OCI-LY7 (cell line): ENCODE results near the gene ABHD12. TPM values are rescaled to one million over a fixed set of nuclear protein-coding genes. Genes with fewer than 3 reads are reported as not detected.
A peak's percentile ranks its signal among the peaks of the same experiment; 100 is the strongest.

Experiments used
- BruUV-seq: library from RNA; stranded (reverse); fragments of 400-500 nt; replicated peaks from 2 replicates; lab custom pipeline; 2021; lab: Mats Ljungman, UMichigan
- CTCF ChIA-PET: fragments of 300-600 bp; sonication (Branson Sonifier 250); formaldehyde crosslinking; loops from one replicate; lab custom pipeline; 2022; ENCODE audit warnings: antibody characterized with exemption; ENCODE audit not compliant: unreplicated experiment; lab: Charles Lee
- POLR2A ChIA-PET: fragments of 300-600 bp; sonication (Branson Sonifier 250); formaldehyde crosslinking; loops from one replicate; lab custom pipeline; 2022; ENCODE audit warnings: antibody characterized with exemption; lab: Charles Lee
- DNase-seq: peaks from one replicate; pipeline ENCODE4 v3.0.0-alpha.2; 2015; ENCODE audit warnings: low spot score
- H2AFZ ChIP-seq: fragments of 200-600 bp; sonication (generic), shearing (Covaris generic); 2 replicates; pipeline ENCODE4 v1.6.1; 2014; ENCODE audit warnings: mild to moderate bottlenecking, antibody characterized with exemption, low read length, moderate library complexity
- H3K27ac ChIP-seq: fragments of 200-600 bp; sonication (generic); 2 replicates; pipeline ENCODE4 v1.5.1; 2014; ENCODE audit warnings: mixed run types, low read depth, mild to moderate bottlenecking, moderate library complexity, low read length, inconsistent platforms; ENCODE audit not compliant: poor library complexity, severe bottlenecking
- H3K36me3 ChIP-seq: fragments of 200-600 bp; sonication (generic); 2 replicates; pipeline ENCODE4 v1.6.1; 2014; ENCODE audit warnings: mild to moderate bottlenecking, antibody characterized with exemption, low read length, moderate library complexity, mixed read lengths; ENCODE audit not compliant: insufficient read depth
- H3K4me1 ChIP-seq: fragments of 200-600 bp; sonication (generic); 2 replicates; pipeline ENCODE4 v1.5.1; 2014; ENCODE audit warnings: mild to moderate bottlenecking, low read length; ENCODE audit not compliant: insufficient read depth, poor library complexity, severe bottlenecking
- H3K4me2 ChIP-seq: fragments of 200-600 bp; sonication (generic); 2 replicates; pipeline ENCODE4 v1.6.1; 2014; ENCODE audit warnings: mild to moderate bottlenecking, low read length
- H3K4me3 ChIP-seq: fragments of 200-600 bp; sonication (generic); 2 replicates; pipeline ENCODE4 v1.5.1; 2014; ENCODE audit warnings: mild to moderate bottlenecking, low read depth, low read length; ENCODE audit not compliant: poor library complexity, severe bottlenecking
- H3K79me2 ChIP-seq: fragments of 200-600 bp; sonication (generic); 2 replicates; pipeline ENCODE4 v1.6.1; 2016; ENCODE audit warnings: low read depth, mild to moderate bottlenecking, low read length, moderate library complexity, mixed read lengths; ENCODE audit not compliant: insufficient read depth
- H3K9me2 ChIP-seq: fragments of 200-600 bp; sonication (generic); 2 replicates; pipeline ENCODE4 v1.6.1; 2016; ENCODE audit warnings: mild to moderate bottlenecking, low read length, mixed read lengths; ENCODE audit not compliant: insufficient read depth
- H3K9me3 ChIP-seq: fragments of 200-600 bp; sonication (generic); 2 replicates; pipeline ENCODE4 v1.6.1; 2014; ENCODE audit warnings: mild to moderate bottlenecking, mixed run types, low read length, mixed read lengths
- H4K20me1 ChIP-seq: fragments of 200-600 bp; sonication (generic); 2 replicates; pipeline ENCODE4 v1.6.1; 2014; ENCODE audit warnings: mild to moderate bottlenecking, antibody characterized with exemption, low read length, moderate library complexity, mixed read lengths; ENCODE audit not compliant: insufficient read depth
- EZH2phosphoT487 ChIP-seq: fragments of 200-600 bp; sonication (generic); IDR thresholded peaks from 2 replicates; pipeline ENCODE4 v1.6.1; 2018; ENCODE audit warnings: low read depth, borderline replicate concordance, mild to moderate bottlenecking, mixed run types, antibody characterized with exemption, low read length, moderate library complexity, mixed read lengths
- intact Hi-C: fragments of 100-400 bp; cut with micrococcal nuclease; formaldehyde crosslinking; loops from one replicate; pipeline ENCODE4 v1.10.0; 2022; ENCODE audit not compliant: unreplicated experiment
- total RNA-seq, 2 experiments: library from RNA; depleted of rRNA in 1 of 2; stranded (reverse); fragments of >200 nt in 1 of 2; shearing (Covaris generic) in 1 of 2; gene quantifications; 2 replicates each; pipeline ENCODE4 v1.2.3, GENCODE V29; 2014 to 2022
- TF ChIP-seq, protein P1 (sequence below): fragments of 200-600 bp; sonication (generic); conservative IDR thresholded peaks from 2 replicates; pipeline ENCODE4 v1.5.1; 2014; ENCODE audit warnings: mild to moderate bottlenecking, antibody characterized with exemption, low read length, moderate library complexity, mixed read lengths

ABHD12 gene
- total RNA-seq, 2 experiments from 2014 or later = 10.6 to 12.9 TPM

DNA sequence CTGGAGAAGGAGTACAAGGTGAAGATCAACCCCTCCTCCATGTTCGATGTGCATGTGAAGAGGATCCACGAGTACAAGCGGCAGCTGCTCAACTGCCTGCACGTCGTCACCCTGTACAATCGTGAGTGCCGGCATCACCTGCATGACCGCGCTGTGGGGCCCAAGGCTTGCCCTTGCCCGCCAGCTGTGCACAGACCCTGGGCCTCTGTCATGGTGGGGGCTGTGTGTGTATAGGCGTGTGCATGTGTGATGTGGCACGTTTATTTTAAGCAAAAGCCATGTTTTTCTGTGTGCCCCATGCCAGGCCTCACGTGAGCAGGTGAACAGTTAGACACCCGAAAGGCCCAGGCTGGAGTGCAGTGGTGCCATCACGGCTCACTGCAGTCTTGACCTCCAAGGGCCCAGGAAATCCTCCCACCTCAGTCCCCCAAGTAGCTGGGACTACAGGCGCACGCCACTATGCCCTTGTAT, 106.5 kb downstream of the ABHD12 start:
- no peaks in the 10 kb centered on the region for H3K9me2 ChIP-seq
- no peaks in the 10 kb centered on the region for H3K9me3 ChIP-seq
- no TSS peak for BruUV-seq
- no peak overlapping the region for H3K4me3 ChIP-seq
- no peaks in the 10 kb centered on the region; the same call in 1 of the 2 replicates for H3K36me3 ChIP-seq
- CTCF ChIA-PET = no interaction called here
- no peak for DNase-seq
- intact Hi-C loops = loop anchor here (5.0 kb wide), 2 partner anchors 87 to 123 kb away; partner anchors contain the start of genes ENTPD6 and GINS1
- TF ChIP-seq, protein P1, sequence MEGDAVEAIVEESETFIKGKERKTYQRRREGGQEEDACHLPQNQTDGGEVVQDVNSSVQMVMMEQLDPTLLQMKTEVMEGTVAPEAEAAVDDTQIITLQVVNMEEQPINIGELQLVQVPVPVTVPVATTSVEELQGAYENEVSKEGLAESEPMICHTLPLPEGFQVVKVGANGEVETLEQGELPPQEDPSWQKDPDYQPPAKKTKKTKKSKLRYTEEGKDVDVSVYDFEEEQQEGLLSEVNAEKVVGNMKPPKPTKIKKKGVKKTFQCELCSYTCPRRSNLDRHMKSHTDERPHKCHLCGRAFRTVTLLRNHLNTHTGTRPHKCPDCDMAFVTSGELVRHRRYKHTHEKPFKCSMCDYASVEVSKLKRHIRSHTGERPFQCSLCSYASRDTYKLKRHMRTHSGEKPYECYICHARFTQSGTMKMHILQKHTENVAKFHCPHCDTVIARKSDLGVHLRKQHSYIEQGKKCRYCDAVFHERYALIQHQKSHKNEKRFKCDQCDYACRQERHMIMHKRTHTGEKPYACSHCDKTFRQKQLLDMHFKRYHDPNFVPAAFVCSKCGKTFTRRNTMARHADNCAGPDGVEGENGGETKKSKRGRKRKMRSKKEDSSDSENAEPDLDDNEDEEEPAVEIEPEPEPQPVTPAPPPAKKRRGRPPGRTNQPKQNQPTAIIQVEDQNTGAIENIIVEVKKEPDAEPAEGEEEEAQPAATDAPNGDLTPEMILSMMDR = no peak
- no peak for TF ChIP-seq EZH2phosphoT487
- H3K79me2 ChIP-seq = no peaks in the 10 kb centered on the region
- H3K4me2 ChIP-seq = no peak overlapping the region
- POLR2A ChIA-PET = no interaction called here
- H2AFZ ChIP-seq = no peak overlapping the region
- peaks cover 35% of the 10 kb centered on the region for H3K4me1 ChIP-seq
- H3K27ac ChIP-seq = no peak overlapping the region
- H4K20me1 ChIP-seq = peaks cover 31% of the 10 kb centered on the region

DNA sequence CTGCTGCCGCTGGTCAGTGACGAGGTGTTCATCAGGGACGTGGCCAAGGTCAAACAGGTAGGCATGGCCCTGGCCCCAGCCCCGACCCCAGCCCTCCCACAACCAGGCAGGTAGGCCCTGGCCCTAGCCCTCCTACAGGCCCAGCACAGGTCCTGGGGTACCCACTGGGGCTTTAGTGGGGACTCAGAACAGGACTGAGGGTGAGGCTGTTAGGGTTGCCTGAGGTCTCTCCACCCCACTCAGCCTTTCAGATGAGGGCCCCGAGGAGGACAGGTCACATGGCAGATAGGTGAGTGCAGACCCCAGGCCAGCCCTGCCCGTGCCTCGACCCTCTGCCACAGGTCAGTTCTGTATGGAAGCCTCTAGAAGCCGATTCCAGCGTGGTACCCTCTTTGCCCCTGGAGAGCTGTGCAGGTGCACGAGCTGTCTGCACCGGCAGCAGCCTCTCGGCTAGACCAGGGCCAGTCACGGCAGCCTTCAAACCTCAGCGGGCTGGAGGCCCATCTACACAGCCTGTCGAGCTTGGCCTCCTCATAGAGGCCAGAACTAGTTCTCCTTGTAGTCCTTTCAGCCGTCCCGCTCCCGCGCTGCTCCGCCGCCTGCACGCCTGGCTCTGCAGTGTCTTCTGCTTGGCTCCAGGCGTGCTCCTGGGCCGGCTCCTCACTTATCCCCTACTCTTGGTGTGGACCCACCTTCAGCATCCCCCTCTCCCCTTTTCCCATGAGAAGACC, 107.2 kb downstream of the ABHD12 start:
- no peaks in the 10 kb centered on the region for H3K9me2 ChIP-seq
- no peak overlapping the region for H3K27ac ChIP-seq
- POLR2A ChIA-PET = no interaction called here
- H3K36me3 ChIP-seq = no peaks in the 10 kb centered on the region; the same call in 1 of the 2 replicates
- no peaks in the 10 kb centered on the region for H3K9me3 ChIP-seq
- H3K4me2 ChIP-seq = no peak overlapping the region
- no peak for TF ChIP-seq EZH2phosphoT487
- TF ChIP-seq, protein P1 = no peak
- BruUV-seq = no TSS peak
- H2AFZ ChIP-seq = no peak overlapping the region
- H3K4me1 ChIP-seq = peaks cover 32% of the 10 kb centered on the region
- no peaks in the 10 kb centered on the region for H3K79me2 ChIP-seq
- CTCF ChIA-PET = no interaction called here
- no peak overlapping the region for H3K4me3 ChIP-seq
- no peak for DNase-seq
- intact Hi-C loops = loop anchor here (5.0 kb wide), 2 partner anchors 86 to 124 kb away; partner anchors contain the start of genes ENTPD6 and GINS1
- peaks cover 31% of the 10 kb centered on the region for H4K20me1 ChIP-seq

- TF ChIP-seq, protein P1 = no peak
- TF ChIP-seq EZH2phosphoT487 = no peak
- no peaks in the 10 kb centered on the region for H3K9me2 ChIP-seq
- intact Hi-C loops = loop anchor here (5.0 kb wide), 2 partner anchors 85 to 125 kb away; partner anchors contain the start of genes ENTPD6 and GINS1
- H3K27ac ChIP-seq = no peak overlapping the region
- no peaks in the 10 kb centered on the region for H3K79me2 ChIP-seq
- POLR2A ChIA-PET = no interaction called here
- BruUV-seq = no TSS peak
- H3K4me3 ChIP-seq = no peak overlapping the region
- H4K20me1 ChIP-seq = peaks cover 33% of the 10 kb centered on the region
- H3K4me1 ChIP-seq = peaks cover 32% of the 10 kb centered on the region
- H3K4me2 ChIP-seq = 0 out of 2 replicates have a peak overlapping the region, but pooled peaks have one; percentile 71
- no peaks in the 10 kb centered on the region; the same call in 1 of the 2 replicates for H3K36me3 ChIP-seq
- no peaks in the 10 kb centered on the region for H3K9me3 ChIP-seq
- no peak overlapping the region for H2AFZ ChIP-seq
- CTCF ChIA-PET = no interaction called here
- no peak for DNase-seq
These were observed 107.8 kb downstream of the ABHD12 start for GRCh38 chr20:25282796-25283195.
